HG03139 (cell line): ENCODE results near the gene POLA1.

ENCODE experiments used
- ATAC-seq: cut with Tn5 transposase; IDR thresholded peaks from one replicate; pipeline ENCODE4 v1.9.1; 2021; ENCODE audit not compliant: unreplicated experiment

POLA1 gene

GRCh38 chrX:24694825-24695224, 1.1 kb downstream of the POLA1 start:
- ATAC-seq: no peak

- no peak for ATAC-seq
Observed at GRCh38 chrX:24696294-24696693, 2.6 kb downstream of the POLA1 start.

GRCh38 chrX:24702362-24703184, 8.9 kb downstream of the POLA1 start:
- ATAC-seq: peak; percentile 99

- no peak for ATAC-seq
Observed at GRCh38 chrX:24703185-24703494, 9.4 kb downstream of the POLA1 start.

- no peak for ATAC-seq
Observed at GRCh38 chrX:24718771-24719170, 25.1 kb downstream of the POLA1 start.

- no peak for ATAC-seq
Observed at GRCh38 chrX:24720036-24720435, 26.3 kb downstream of the POLA1 start.

- no peak for ATAC-seq
Observed at GRCh38 chrX:24728530-24728929, 34.8 kb downstream of the POLA1 start.

GRCh38 chrX:24732766-24733500, 39.2 kb downstream of the POLA1 start:
- no peak for ATAC-seq

GRCh38 chrX:24741330-24741729, 47.6 kb downstream of the POLA1 start:
- ATAC-seq: no peak

- ATAC-seq: no peak
Observed at GRCh38 chrX:24748196-24748595, 54.5 kb downstream of the POLA1 start.

GRCh38 chrX:24759786-24760185, 66.1 kb downstream of the POLA1 start:
- no peak for ATAC-seq

GRCh38 chrX:24760363-24761000, 66.8 kb downstream of the POLA1 start:
- no peak for ATAC-seq

GRCh38 chrX:24761306-24761705, 67.6 kb downstream of the POLA1 start:
- ATAC-seq: no peak

GRCh38 chrX:24763989-24764388, 70.3 kb downstream of the POLA1 start:
- ATAC-seq: no peak

GRCh38 chrX:24767557-24767956, 73.8 kb downstream of the POLA1 start:
- no peak for ATAC-seq

GRCh38 chrX:24768556-24768955, 74.8 kb downstream of the POLA1 start:
- ATAC-seq: no peak

- ATAC-seq: no peak
Observed at GRCh38 chrX:24774650-24775049, 80.9 kb downstream of the POLA1 start.

- no peak for ATAC-seq
Observed at GRCh38 chrX:24775891-24776290, 82.2 kb downstream of the POLA1 start.

GRCh38 chrX:24777660-24778059, 83.9 kb downstream of the POLA1 start:
- peak; percentile 97 for ATAC-seq

- no peak for ATAC-seq
Observed at GRCh38 chrX:24782011-24782410, 88.3 kb downstream of the POLA1 start.

- no peak for ATAC-seq
Observed at GRCh38 chrX:24789047-24789446, 95.3 kb downstream of the POLA1 start.

- ATAC-seq: no peak
Observed at GRCh38 chrX:24790166-24790565, 96.4 kb downstream of the POLA1 start.
